Measurements from ENCODE around the gene MXI1. TPM values are rescaled to one million over a fixed set of nuclear protein-coding genes. Genes with fewer than 3 reads are reported as not detected.

MXI1 gene
- total RNA-seq, 1 experiment from 2014 or later, result 16.6 TPM

- Mint-ChIP-seq H3K9me3 (no peaks in the 10 kb centered on the region), H3K4me1 (peaks cover 29% of the 10 kb centered on the region), H3K4me3 (no peak overlapping the region), H3K36me3 (no peaks in the 10 kb centered on the region), H3K27me3 (ENCODE audit: low read depth) (peaks cover 99% of the 10 kb centered on the region), H3K27ac (no peak overlapping the region)
- ATAC-seq, result peak; percentile 55
- CTCF ChIA-PET, result interaction anchor here (1.0 to 1.5 kb wide), 4 partner anchors 25 to 279 kb away, joined by 3 to 8 read pairs (median 5); no protein-coding TSS in a partner anchor
- no peak for TF ChIP-seq NFYB (CRISPR knock-in tag; conservative IDR thresholded peaks at IDR 0.05; ENCODE audit: low read depth)
- TF ChIP-seq ZMAT4 (CRISPR knock-in tag; IDR thresholded peaks at IDR 0.05), result peak; percentile 54; the same call in 1 of the 2 replicates
- no peak for DNase-seq (ENCODE audit: low spot score)
- POLR2A ChIA-PET, result no interaction called here
Measured at GRCh38 chr10:110163192-110163773, 44.1 kb upstream of the MXI1 start.

GRCh38 chr10:110163841-110164240 lies 43.6 kb upstream of the MXI1 start:
- Mint-ChIP-seq H3K27me3 (ENCODE audit: low read depth) (peaks cover 99% of the 10 kb centered on the region), H3K9me3 (no peaks in the 10 kb centered on the region), H3K27ac (no peak overlapping the region), H3K36me3 (no peaks in the 10 kb centered on the region), H3K4me3 (no peak overlapping the region), H3K4me1 (peaks cover 31% of the 10 kb centered on the region)
- DNase-seq (ENCODE audit: low spot score) (no peak), ATAC-seq (peak; percentile 7; the same call in 1 of the 2 replicates)
- TF ChIP-seq MAX (CRISPR knock-in tag; IDR thresholded peaks at IDR 0.05) (no peak), AFF4 (CRISPR knock-in tag; IDR thresholded peaks at IDR 0.05; ENCODE audit: borderline replicate concordance) (no peak), ZNF121 (CRISPR knock-in tag; IDR thresholded peaks at IDR 0.05) (no peak), FOXJ3 (CRISPR knock-in tag; IDR thresholded peaks at IDR 0.05; ENCODE audit: borderline replicate concordance) (no peak), NFYB (CRISPR knock-in tag; conservative IDR thresholded peaks at IDR 0.05; ENCODE audit: low read depth) (no peak), MYBL2 (CRISPR knock-in tag; IDR thresholded peaks at IDR 0.05) (no peak), JUN (CRISPR knock-in tag; IDR thresholded peaks at IDR 0.05) (no peak), ZBTB21 (CRISPR knock-in tag; IDR thresholded peaks at IDR 0.05; ENCODE audit: borderline replicate concordance) (no peak), USF1 (CRISPR knock-in tag; IDR thresholded peaks at IDR 0.05) (no peak), FOXK1 (CRISPR knock-in tag; IDR thresholded peaks at IDR 0.05) (no peak), ZNF532 (CRISPR knock-in tag; IDR thresholded peaks at IDR 0.05; ENCODE audit: borderline replicate concordance) (no peak), ZNF512 (CRISPR knock-in tag; IDR thresholded peaks at IDR 0.05; ENCODE audit: borderline replicate concordance) (no peak)
- POLR2A ChIA-PET, result no interaction called here
- CTCF ChIA-PET, result interaction anchor here (1.3 kb wide), 1 partner anchor 60 kb away, joined by 3 read pairs; no protein-coding TSS in a partner anchor

Data from WTC11 (cell line).